OCI-LY1 (cell line): ENCODE data around the gene KAT7.

Source experiments
- H2AFZ ChIP-seq: fragments of 200-600 bp; sonication (generic), shearing (Covaris generic); 2 replicates; pipeline ENCODE4 v1.6.0; 2014; ENCODE audit warnings: antibody characterized with exemption, mild to moderate bottlenecking, low read length
- H3F3A ChIP-seq: fragments of 200-600 bp; sonication (generic), shearing (Covaris generic); 2 replicates; pipeline ENCODE4 v1.6.0; 2014; ENCODE audit warnings: mild to moderate bottlenecking, antibody characterized with exemption, low read length, moderate library complexity; ENCODE audit not compliant: insufficient read depth
- H3K27ac ChIP-seq: fragments of 200-600 bp; sonication (generic); 2 replicates; pipeline ENCODE4 v1.5.1; 2014; ENCODE audit warnings: low read length, mixed run types, mild to moderate bottlenecking, low read depth; ENCODE audit not compliant: poor library complexity, severe bottlenecking
- H3K27me3 ChIP-seq: fragments of 200-600 bp; sonication (generic); 2 replicates; pipeline ENCODE4 v1.6.0; 2014; ENCODE audit warnings: antibody characterized with exemption, mild to moderate bottlenecking, low read length, moderate library complexity; ENCODE audit not compliant: insufficient read depth
- H3K36me3 ChIP-seq: fragments of 200-600 bp; sonication (generic); 2 replicates; pipeline ENCODE4 v1.6.1; 2014; ENCODE audit warnings: mild to moderate bottlenecking, antibody characterized with exemption, low read length, moderate library complexity, mixed read lengths; ENCODE audit not compliant: insufficient read depth
- H3K4me1 ChIP-seq: fragments of 200-600 bp; sonication (generic); 2 replicates; pipeline ENCODE4 v1.5.1; 2014; ENCODE audit warnings: mild to moderate bottlenecking, low read length, moderate library complexity; ENCODE audit not compliant: insufficient read depth, severe bottlenecking
- H3K4me2 ChIP-seq: fragments of 200-600 bp; sonication (generic), shearing (Covaris generic); 2 replicates; pipeline ENCODE4 v1.6.1; 2014; ENCODE audit warnings: low read length
- H3K4me3 ChIP-seq: fragments of 200-600 bp; sonication (generic); 2 replicates; pipeline ENCODE4 v1.5.1; 2014; ENCODE audit warnings: low read length, low read depth, mild to moderate bottlenecking, mixed read lengths; ENCODE audit not compliant: poor library complexity, severe bottlenecking
- H3K79me2 ChIP-seq: fragments of 200-600 bp; shearing (Covaris generic); 2 replicates; pipeline ENCODE4 v1.6.1; 2016; ENCODE audit warnings: mixed run types, low read length, mixed read lengths; ENCODE audit not compliant: insufficient read depth
- H3K9ac ChIP-seq: fragments of 200-600 bp; sonication (generic), shearing (Covaris generic); 2 replicates; pipeline ENCODE4 v1.6.1; 2014; ENCODE audit warnings: mild to moderate bottlenecking, low read length, mixed read lengths
- H3K9me2 ChIP-seq: fragments of 200-600 bp; sonication (generic), shearing (Covaris generic); 2 replicates; pipeline ENCODE4 v1.6.1; 2014; ENCODE audit warnings: low read depth, mild to moderate bottlenecking, low read length, mixed read lengths
- H3K9me3 ChIP-seq: fragments of 200-600 bp; shearing (Covaris generic); 2 replicates; pipeline ENCODE4 v1.6.1; 2014; ENCODE audit warnings: low read length, mixed read lengths
- H4K20me1 ChIP-seq: fragments of 200-600 bp; sonication (generic), shearing (Covaris generic); 2 replicates; pipeline ENCODE4 v1.6.0; 2016; ENCODE audit warnings: mild to moderate bottlenecking, low read length; ENCODE audit not compliant: insufficient read depth
- CTCF ChIP-seq: fragments of 200-600 bp; sonication (generic), shearing (Covaris generic); IDR thresholded peaks from 2 replicates; pipeline ENCODE4 v1.5.1; 2017; ENCODE audit warnings: mild to moderate bottlenecking, antibody characterized with exemption, low read length, moderate library complexity, mixed read lengths
- EZH2 ChIP-seq: fragments of 200-600 bp; sonication (generic), shearing (Covaris generic); IDR thresholded peaks from 2 replicates; pipeline ENCODE4 v1.8.0; 2017; ENCODE audit warnings: borderline replicate concordance, mixed run types, mild to moderate bottlenecking, antibody characterized with exemption, low read length, moderate library complexity, mixed read lengths

Gene KAT7

DNA sequence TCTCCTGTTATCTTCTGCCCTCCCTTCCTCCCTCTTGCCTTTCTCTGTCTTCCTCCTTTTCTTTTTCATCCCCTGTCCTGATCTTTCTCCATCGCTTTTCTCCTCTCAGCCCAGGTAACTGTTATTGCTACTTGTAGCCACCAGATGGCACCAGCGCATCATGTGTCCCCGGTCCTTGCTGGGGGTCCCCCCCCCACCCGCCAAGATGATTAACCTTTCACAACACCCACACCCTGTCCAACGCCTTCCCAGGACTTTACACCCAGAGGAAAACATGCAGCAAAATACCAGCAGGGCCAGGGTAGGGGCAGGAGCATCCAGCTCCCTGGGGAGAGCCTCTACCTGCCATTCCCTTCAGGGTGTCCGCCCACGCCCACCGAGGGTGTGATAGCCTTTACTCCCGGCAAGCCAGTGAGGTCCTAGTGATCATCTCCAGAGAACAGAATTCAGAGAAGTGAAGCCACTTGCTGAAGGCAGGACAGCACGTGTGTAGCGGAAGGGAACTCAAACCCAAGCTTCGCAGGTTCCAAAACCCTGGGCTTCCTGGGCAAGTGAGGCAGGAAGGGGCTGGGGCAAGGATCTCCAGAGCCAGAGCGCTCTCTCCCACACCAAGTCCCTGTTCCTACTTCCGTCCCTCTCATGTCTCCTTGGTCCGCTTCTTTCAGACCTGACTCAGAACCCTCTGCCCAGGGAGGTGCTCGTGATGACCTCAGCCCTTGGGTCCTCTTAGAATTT, 72.8 kb downstream of the KAT7 start:
- Histone ChIP-seq H3K9me2 (no peaks in the 10 kb centered on the region), H3K4me1 (no peaks in the 10 kb centered on the region), H2AFZ (no peak overlapping the region), H3K4me3 (no peak overlapping the region), H3K4me2 (no peak overlapping the region), H3K9ac (no peak overlapping the region), H3K79me2 (no peaks in the 10 kb centered on the region), H4K20me1 (no peaks in the 10 kb centered on the region), H3K27me3 (peaks cover 3% of the 10 kb centered on the region; the same call in 1 of the 2 replicates), H3F3A (no peaks in the 10 kb centered on the region), H3K36me3 (no peaks in the 10 kb centered on the region), H3K27ac (no peak overlapping the region), H3K9me3 (no peaks in the 10 kb centered on the region)
- TF ChIP-seq CTCF (peak; percentile 92), EZH2 (no peak)

- Histone ChIP-seq H3K27me3 (peaks cover 3% of the 10 kb centered on the region; the same call in 1 of the 2 replicates), H3K27ac (no peak overlapping the region), H3K9me3 (no peaks in the 10 kb centered on the region), H3K4me3 (no peak overlapping the region), H3K36me3 (no peaks in the 10 kb centered on the region), H3K9ac (no peak overlapping the region), H3K4me1 (no peaks in the 10 kb centered on the region), H2AFZ (no peak overlapping the region), H4K20me1 (no peaks in the 10 kb centered on the region), H3K4me2 (no peak overlapping the region), H3K9me2 (no peaks in the 10 kb centered on the region), H3F3A (no peaks in the 10 kb centered on the region), H3K79me2 (no peaks in the 10 kb centered on the region)
- TF ChIP-seq CTCF (no peak), EZH2 (no peak)
Measured at GRCh38 chr17:49862781-49863331, 74.4 kb downstream of the KAT7 start.

DNA sequence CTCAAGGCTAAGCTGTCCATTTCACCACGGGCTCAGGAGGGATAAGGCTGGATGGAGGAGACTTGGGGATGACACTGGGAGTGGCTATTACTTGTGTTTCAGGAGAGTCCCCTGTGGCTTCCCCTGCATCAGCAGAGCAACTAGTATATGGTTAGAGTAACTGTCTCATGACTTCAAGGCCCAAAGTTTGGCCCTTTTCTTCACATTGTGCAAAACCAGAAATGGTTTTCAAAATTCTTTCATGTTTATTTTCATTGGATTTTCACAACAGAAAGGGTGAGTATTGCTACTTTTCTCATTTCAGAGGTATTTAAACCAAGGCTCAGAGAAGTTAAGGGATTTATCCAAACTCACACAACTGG, 77.5 kb downstream of the KAT7 start:
- H3F3A ChIP-seq: no peaks in the 10 kb centered on the region
- no peaks in the 10 kb centered on the region for H3K9me2 ChIP-seq
- no peak overlapping the region for H3K27ac ChIP-seq
- no peak overlapping the region for H3K4me3 ChIP-seq
- H3K36me3 ChIP-seq: no peaks in the 10 kb centered on the region
- peaks cover 3% of the 10 kb centered on the region; the same call in 1 of the 2 replicates for H3K27me3 ChIP-seq
- H3K9me3 ChIP-seq: no peaks in the 10 kb centered on the region
- no peaks in the 10 kb centered on the region for H4K20me1 ChIP-seq
- no peak for TF ChIP-seq CTCF
- no peak for TF ChIP-seq EZH2
- H3K79me2 ChIP-seq: no peaks in the 10 kb centered on the region
- H3K9ac ChIP-seq: no peak overlapping the region
- H3K4me1 ChIP-seq: no peaks in the 10 kb centered on the region
- no peak overlapping the region for H3K4me2 ChIP-seq
- H2AFZ ChIP-seq: no peak overlapping the region
